ENCODE results near the gene CACNB2. TPM values are rescaled to one million over a fixed set of nuclear protein-coding genes. Genes with fewer than 3 reads are reported as not detected.

CACNB2 gene
- total RNA-seq, 2 experiments from 2014 or later = not detected

GRCh38 chr10:18312374-18313139 is 172.3 kb downstream of the CACNB2 start:
- Mint-ChIP-seq H3K4me3 (no peak overlapping the region), H3K27ac (no peak overlapping the region), H3K9me3 (ENCODE audit: low read depth) (no peaks in the 10 kb centered on the region), H3K36me3 (no peaks in the 10 kb centered on the region), H3K4me1 (no peaks in the 10 kb centered on the region), H3K27me3 (no peaks in the 10 kb centered on the region)
- DNase-seq = no peak
- ATAC-seq = no peak
- CTCF ChIA-PET = no interaction called here

DNA sequence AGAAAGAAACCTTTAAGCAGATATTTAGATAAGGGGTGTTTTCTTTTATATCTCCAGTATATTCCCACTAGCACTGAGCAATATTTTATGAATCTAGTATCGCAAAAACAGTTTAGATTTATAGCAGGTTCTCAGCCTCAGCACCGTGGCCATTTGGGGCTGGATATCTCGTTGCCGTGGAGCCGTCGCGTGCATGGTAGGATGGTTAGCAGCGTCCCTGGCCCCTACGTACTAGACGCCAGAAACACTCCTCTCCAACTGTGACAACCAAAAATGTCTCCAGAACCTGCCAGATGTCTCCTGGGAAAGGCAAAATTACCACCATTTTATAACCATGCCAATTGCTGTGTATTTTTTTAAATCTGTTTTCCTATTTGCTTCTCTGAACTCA is 172.9 kb downstream of the CACNB2 start:
- Mint-ChIP-seq H3K4me3 (no peak overlapping the region), H3K27ac (no peak overlapping the region), H3K9me3 (ENCODE audit: low read depth) (no peaks in the 10 kb centered on the region), H3K27me3 (no peaks in the 10 kb centered on the region), H3K4me1 (no peaks in the 10 kb centered on the region), H3K36me3 (no peaks in the 10 kb centered on the region)
- ATAC-seq (no peak), DNase-seq (no peak)
- CTCF ChIA-PET = no interaction called here

DNA sequence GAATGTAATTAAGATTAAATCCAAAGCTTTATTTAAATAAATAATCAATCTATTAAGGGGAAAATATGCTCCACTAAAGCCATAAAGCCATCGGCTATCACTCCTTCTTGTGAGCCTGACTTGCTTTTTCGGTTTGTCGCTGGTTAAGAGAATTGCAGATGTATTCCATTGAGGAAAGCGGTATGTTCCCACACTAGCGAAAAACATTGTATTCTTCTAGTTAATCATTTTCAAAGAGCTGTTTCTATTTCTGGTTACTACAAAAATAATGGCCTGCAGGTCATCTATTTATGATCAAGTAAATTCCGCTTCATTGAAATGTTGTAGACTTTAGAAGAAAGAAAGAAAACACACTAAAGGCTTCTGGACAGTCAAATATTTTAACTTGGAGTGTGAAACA is 173.4 kb downstream of the CACNB2 start:
- CTCF ChIA-PET = no interaction called here
- no peak overlapping the region for H3K27ac Mint-ChIP-seq
- ATAC-seq = no peak
- H3K9me3 Mint-ChIP-seq (ENCODE audit: low read depth) = no peaks in the 10 kb centered on the region
- no peaks in the 10 kb centered on the region for H3K27me3 Mint-ChIP-seq
- DNase-seq = no peak
- H3K4me3 Mint-ChIP-seq = no peak overlapping the region
- H3K36me3 Mint-ChIP-seq = no peaks in the 10 kb centered on the region
- no peaks in the 10 kb centered on the region for H3K4me1 Mint-ChIP-seq

- Mint-ChIP-seq H3K9me3 (ENCODE audit: low read depth) (no peaks in the 10 kb centered on the region), H3K4me3 (no peak overlapping the region), H3K27ac (no peak overlapping the region), H3K27me3 (no peaks in the 10 kb centered on the region), H3K4me1 (no peaks in the 10 kb centered on the region), H3K36me3 (no peaks in the 10 kb centered on the region)
- DNase-seq (no peak), ATAC-seq (no peak)
- CTCF ChIA-PET = no interaction called here
Observed at GRCh38 chr10:18319628-18320027, 179.4 kb downstream of the CACNB2 start.

GRCh38 chr10:18321371-18321770 is 181.1 kb downstream of the CACNB2 start:
- Mint-ChIP-seq H3K27me3 (no peaks in the 10 kb centered on the region), H3K27ac (no peak overlapping the region), H3K4me1 (no peaks in the 10 kb centered on the region), H3K9me3 (ENCODE audit: low read depth) (no peaks in the 10 kb centered on the region), H3K4me3 (no peak overlapping the region), H3K36me3 (no peaks in the 10 kb centered on the region)
- DNase-seq = no peak
- no peak for ATAC-seq
- CTCF ChIA-PET = no interaction called here

- H3K4me1 Mint-ChIP-seq = no peaks in the 10 kb centered on the region
- H3K27ac Mint-ChIP-seq = no peak overlapping the region
- ATAC-seq = no peak
- H3K9me3 Mint-ChIP-seq (ENCODE audit: low read depth) = no peaks in the 10 kb centered on the region
- no peak for DNase-seq
- H3K36me3 Mint-ChIP-seq = no peaks in the 10 kb centered on the region
- no peak overlapping the region for H3K4me3 Mint-ChIP-seq
- CTCF ChIA-PET = no interaction called here
- H3K27me3 Mint-ChIP-seq = no peaks in the 10 kb centered on the region
Observed at GRCh38 chr10:18323916-18324315, 183.7 kb downstream of the CACNB2 start.

- ATAC-seq (no peak), DNase-seq (no peak)
- Mint-ChIP-seq H3K36me3 (no peaks in the 10 kb centered on the region), H3K27me3 (no peaks in the 10 kb centered on the region), H3K4me1 (no peaks in the 10 kb centered on the region), H3K27ac (no peak overlapping the region), H3K9me3 (ENCODE audit: low read depth) (no peaks in the 10 kb centered on the region), H3K4me3 (no peak overlapping the region)
- CTCF ChIA-PET = interaction anchor here (0.6 kb wide), 1 partner anchor 39 kb away, joined by 3 read pairs; no protein-coding TSS in a partner anchor
Observed at GRCh38 chr10:18325410-18325809, 185.2 kb downstream of the CACNB2 start.

DNA sequence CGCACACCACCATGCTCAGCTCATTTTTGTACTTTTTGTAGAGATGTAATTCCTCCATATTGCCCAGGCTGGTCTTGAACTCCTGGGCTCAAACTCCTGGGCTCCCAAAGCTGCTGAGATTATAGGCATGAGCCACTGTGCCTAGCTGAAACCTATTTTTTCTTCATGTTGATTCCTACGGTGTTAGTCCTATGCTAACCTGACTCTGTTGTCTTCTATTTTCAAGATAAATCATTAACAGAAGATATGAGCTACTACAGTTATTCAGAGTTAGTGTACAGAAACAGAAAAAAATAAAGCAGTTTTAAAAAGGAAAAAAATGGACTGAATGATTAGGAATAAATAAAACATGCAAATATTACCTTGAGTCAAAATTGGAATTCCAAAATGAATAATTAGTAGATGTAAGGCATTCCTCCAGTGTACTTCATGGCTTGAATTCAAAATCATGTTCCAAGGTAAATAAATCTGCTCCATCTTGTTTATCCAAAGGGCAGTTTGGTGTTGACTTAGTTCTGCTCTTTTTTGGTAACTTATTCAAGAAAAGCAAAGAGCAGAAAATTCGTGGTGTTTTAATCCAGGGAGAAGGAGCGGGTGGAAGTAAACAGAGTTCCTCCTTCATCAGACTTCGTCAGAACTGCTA is 185.8 kb downstream of the CACNB2 start:
- no peak for ATAC-seq
- DNase-seq = no peak
- H3K27ac Mint-ChIP-seq = no peak overlapping the region
- CTCF ChIA-PET = interaction anchor here (0.6 kb wide), 1 partner anchor 39 kb away, joined by 3 read pairs; no protein-coding TSS in a partner anchor
- no peaks in the 10 kb centered on the region for H3K4me1 Mint-ChIP-seq
- H3K36me3 Mint-ChIP-seq = no peaks in the 10 kb centered on the region
- H3K4me3 Mint-ChIP-seq = no peak overlapping the region
- no peaks in the 10 kb centered on the region for H3K27me3 Mint-ChIP-seq
- H3K9me3 Mint-ChIP-seq (ENCODE audit: low read depth) = no peaks in the 10 kb centered on the region

DNA sequence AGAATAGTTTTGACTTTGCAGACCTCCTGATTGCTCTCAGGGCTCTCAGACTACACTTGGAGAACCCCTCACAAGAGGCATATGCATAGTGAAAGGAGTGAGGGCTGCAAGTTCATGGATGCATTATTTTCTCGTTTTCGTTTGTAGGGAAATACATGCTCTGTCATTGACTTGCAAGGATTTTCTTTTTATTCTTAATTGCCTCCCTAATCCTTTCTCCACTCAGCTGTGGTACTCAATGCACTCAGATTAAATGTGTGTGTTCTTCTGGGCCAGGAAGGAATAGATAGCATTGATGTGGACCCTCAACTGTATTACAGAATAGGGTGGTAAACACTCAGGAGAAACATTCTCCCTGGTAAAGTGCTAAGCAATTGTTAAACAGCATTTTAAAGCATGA is 188.7 kb downstream of the CACNB2 start:
- no peak overlapping the region for H3K4me3 Mint-ChIP-seq
- H3K27ac Mint-ChIP-seq = no peak overlapping the region
- H3K4me1 Mint-ChIP-seq = no peaks in the 10 kb centered on the region
- DNase-seq (no peak), ATAC-seq (no peak)
- no peaks in the 10 kb centered on the region for H3K27me3 Mint-ChIP-seq
- CTCF ChIA-PET = no interaction called here
- H3K36me3 Mint-ChIP-seq = no peaks in the 10 kb centered on the region
- H3K9me3 Mint-ChIP-seq (ENCODE audit: low read depth) = no peaks in the 10 kb centered on the region

DNA sequence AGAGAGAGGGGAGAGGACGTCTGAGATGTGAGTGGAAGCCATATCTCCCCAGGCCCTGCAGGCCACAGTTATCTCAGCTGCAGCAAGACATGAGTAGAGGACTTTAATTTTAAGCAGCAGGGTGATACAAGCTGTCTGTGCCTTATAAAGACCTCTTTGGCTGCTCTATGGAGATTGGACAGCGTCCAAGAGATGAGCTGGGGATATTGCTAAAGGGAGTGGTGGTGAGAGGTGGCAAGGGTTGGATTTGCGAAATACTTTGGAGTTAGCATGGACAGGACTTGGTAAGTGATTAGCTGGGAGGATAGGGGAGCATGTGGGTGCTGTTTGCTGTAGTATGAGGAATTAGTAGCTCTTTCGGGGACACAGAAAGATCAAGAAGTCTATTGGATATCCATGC is 191.8 kb downstream of the CACNB2 start:
- H3K9me3 Mint-ChIP-seq (ENCODE audit: low read depth) = no peaks in the 10 kb centered on the region
- H3K4me3 Mint-ChIP-seq = no peak overlapping the region
- H3K27me3 Mint-ChIP-seq = no peaks in the 10 kb centered on the region
- H3K36me3 Mint-ChIP-seq = no peaks in the 10 kb centered on the region
- no peak overlapping the region for H3K27ac Mint-ChIP-seq
- CTCF ChIA-PET = no interaction called here
- H3K4me1 Mint-ChIP-seq = no peaks in the 10 kb centered on the region
- ATAC-seq (no peak), DNase-seq (no peak)

DNA sequence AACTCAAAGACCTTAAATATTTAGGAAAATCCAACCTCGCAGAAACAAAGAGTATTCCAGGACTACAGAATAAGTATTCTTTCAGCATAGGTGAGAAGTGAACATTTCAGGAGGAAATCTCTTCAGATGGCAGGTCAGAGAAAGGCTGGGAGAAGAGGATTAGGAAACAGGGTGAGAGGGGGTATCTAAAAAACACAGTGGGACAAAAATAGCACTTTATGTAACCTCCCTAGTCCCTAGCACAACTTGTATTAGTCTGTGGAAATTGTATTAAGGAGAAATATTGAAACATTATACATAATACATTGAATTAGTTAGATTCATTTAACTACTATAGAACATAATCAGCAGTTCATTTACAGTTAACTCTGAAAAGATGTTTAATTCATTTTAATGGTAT is 192.3 kb downstream of the CACNB2 start:
- Mint-ChIP-seq H3K9me3 (ENCODE audit: low read depth) (no peaks in the 10 kb centered on the region), H3K4me1 (no peaks in the 10 kb centered on the region), H3K36me3 (no peaks in the 10 kb centered on the region), H3K4me3 (no peak overlapping the region), H3K27me3 (no peaks in the 10 kb centered on the region), H3K27ac (no peak overlapping the region)
- CTCF ChIA-PET = no interaction called here
- no peak for DNase-seq
- no peak for ATAC-seq

GRCh38 chr10:18333621-18334020 is 193.4 kb downstream of the CACNB2 start:
- CTCF ChIA-PET = no interaction called here
- Mint-ChIP-seq H3K9me3 (ENCODE audit: low read depth) (no peaks in the 10 kb centered on the region), H3K27ac (no peak overlapping the region), H3K27me3 (no peaks in the 10 kb centered on the region), H3K36me3 (no peaks in the 10 kb centered on the region), H3K4me3 (no peak overlapping the region), H3K4me1 (no peaks in the 10 kb centered on the region)
- DNase-seq (no peak), ATAC-seq (no peak)

GRCh38 chr10:18334116-18334867 is 194.1 kb downstream of the CACNB2 start:
- Mint-ChIP-seq H3K27ac (no peak overlapping the region), H3K4me1 (no peaks in the 10 kb centered on the region), H3K4me3 (no peak overlapping the region), H3K27me3 (no peaks in the 10 kb centered on the region), H3K9me3 (ENCODE audit: low read depth) (no peaks in the 10 kb centered on the region), H3K36me3 (no peaks in the 10 kb centered on the region)
- ATAC-seq = no peak
- CTCF ChIA-PET = no interaction called here
- DNase-seq = no peak

GRCh38 chr10:18340496-18341051 is 200.3 kb downstream of the CACNB2 start:
- CTCF ChIA-PET = no interaction called here
- H3K9me3 Mint-ChIP-seq (ENCODE audit: low read depth) = no peaks in the 10 kb centered on the region
- H3K27ac Mint-ChIP-seq = no peak overlapping the region
- H3K27me3 Mint-ChIP-seq = no peaks in the 10 kb centered on the region
- no peak overlapping the region for H3K4me3 Mint-ChIP-seq
- no peaks in the 10 kb centered on the region for H3K36me3 Mint-ChIP-seq
- no peaks in the 10 kb centered on the region for H3K4me1 Mint-ChIP-seq
- no peak for ATAC-seq
- no peak for DNase-seq
